ENCODE results near the gene ANKRD13B. TPM values are rescaled to one million over a fixed set of nuclear protein-coding genes. Genes with fewer than 3 reads are reported as not detected.
A peak's percentile ranks its signal among the peaks of the same experiment; 100 is the strongest.

ANKRD13B gene
- total RNA-seq, 1 experiment from 2014 or later = 31.4 TPM

- DNase-seq (ENCODE audit: low read depth, low spot score) (no peak), ATAC-seq (no peak)
- H3K27me3 ChIP-seq (ENCODE audit: control insufficient read depth, insufficient read depth, low read length) = no peaks in the 10 kb centered on the region
- CTCF ChIA-PET = no interaction called here
- H3K27ac ChIP-seq (ENCODE audit: low read length) = peak overlapping the region; percentile 42; the same call in 1 of the 2 replicates
- H3K36me3 ChIP-seq (ENCODE audit: control insufficient read depth, insufficient read depth, low read length) = no peaks in the 10 kb centered on the region
- in situ Hi-C loops (cut with HindIII; ENCODE audit: low pct_unique_long_range_greater_than_20kb, low sequenced_read_pairs) = no loop called here
- peaks cover 37% of the 10 kb centered on the region for H3K4me1 ChIP-seq (ENCODE audit: control insufficient read depth, insufficient read depth, low read length)
- no TSS peak for BruUV-seq (replicated peaks)
- no peaks in the 10 kb centered on the region for H3K9me3 ChIP-seq (ENCODE audit: control insufficient read depth, insufficient read depth, low read depth, low read length)
- H3K4me3 ChIP-seq (ENCODE audit: low read depth in 2 of 2, low read length in 2 of 2) = peak overlapping the region in 1 of 2 experiments; percentile 54; a peak in 2 of 4 replicates
- intact Hi-C loops (cut with micrococcal nuclease; ENCODE audit: unreplicated experiment) = no loop called here
- TF ChIP-seq SIN3A (IDR thresholded peaks at IDR 0.05; ENCODE audit: borderline replicate concordance, insufficient read depth, low read depth, low read length) (no peak), POLR2AphosphoS5 (IDR thresholded peaks at IDR 0.05; ENCODE audit: low read depth, low read length) (peak; percentile 2; the same call in 1 of the 2 replicates), CTCF (IDR thresholded peaks at IDR 0.05) (no peak), TCF7L2 (IDR thresholded peaks at IDR 0.05; ENCODE audit: low read depth, low read length) (no peak), REST (IDR thresholded peaks at IDR 0.05; ENCODE audit: insufficient read depth in 1 of 2, low read depth in 2 of 2, low read length in 1 of 2) (no peak)
- POLR2A ChIA-PET = no interaction called here
These were observed 21.6 kb downstream of the ANKRD13B start for GRCh38 chr17:29614349-29615047.

GRCh38 chr17:29615048-29615385 is 22.1 kb downstream of the ANKRD13B start:
- no peaks in the 10 kb centered on the region for H3K9me3 ChIP-seq (ENCODE audit: control insufficient read depth, insufficient read depth, low read depth, low read length)
- TF ChIP-seq POLR2AphosphoS5 (IDR thresholded peaks at IDR 0.05; ENCODE audit: low read depth, low read length) = no peak; the same call in 1 of the 2 replicates
- TF ChIP-seq REST (IDR thresholded peaks at IDR 0.05; ENCODE audit: insufficient read depth in 1 of 2, low read depth in 2 of 2, low read length in 1 of 2) = no peak
- TF ChIP-seq CTCF (IDR thresholded peaks at IDR 0.05) = no peak
- TF ChIP-seq TCF7L2 (IDR thresholded peaks at IDR 0.05; ENCODE audit: low read depth, low read length) = no peak
- TF ChIP-seq SIN3A (IDR thresholded peaks at IDR 0.05; ENCODE audit: borderline replicate concordance, insufficient read depth, low read depth, low read length) = no peak
- no peaks in the 10 kb centered on the region for H3K36me3 ChIP-seq (ENCODE audit: control insufficient read depth, insufficient read depth, low read length)
- H3K4me3 ChIP-seq (ENCODE audit: low read depth in 2 of 2, low read length in 2 of 2) = peak overlapping the region; percentile 40 to 54
- intact Hi-C loops (cut with micrococcal nuclease; ENCODE audit: unreplicated experiment) (no loop called here), in situ Hi-C loops (cut with HindIII; ENCODE audit: low pct_unique_long_range_greater_than_20kb, low sequenced_read_pairs) (no loop called here)
- ChIA-PET POLR2A (no interaction called here), CTCF (no interaction called here)
- H3K27me3 ChIP-seq (ENCODE audit: control insufficient read depth, insufficient read depth, low read length) = no peaks in the 10 kb centered on the region
- DNase-seq (ENCODE audit: low read depth, low spot score) (no peak), ATAC-seq (peak; percentile 17)
- H3K27ac ChIP-seq (ENCODE audit: low read length) = peak overlapping the region; percentile 42
- peaks cover 37% of the 10 kb centered on the region for H3K4me1 ChIP-seq (ENCODE audit: control insufficient read depth, insufficient read depth, low read length)
- no TSS peak for BruUV-seq (replicated peaks)
